Sigmoid colon (tissue), 7 donors: ENCODE data around the gene OTOR. TPM values are rescaled to one million over a fixed set of nuclear protein-coding genes. Genes with fewer than 3 reads are reported as not detected.

ENCODE experiments used
- DNase-seq: peaks from one replicate; pipeline ENCODE4 v3.0.0-alpha.2; 2019
- H3K27ac ChIP-seq, 4 donors: fragments of 200-600 bp; sonication (generic); one replicate each; pipeline ENCODE4 v1.5.1; 2016 to 2019; ENCODE audit warnings: mild to moderate bottlenecking in 1 of 4
- H3K27me3 ChIP-seq, 3 donors: fragments of 200-600 bp; sonication (generic); one replicate each; pipeline ENCODE4 v1.5.1; 2019; ENCODE audit warnings: mild to moderate bottlenecking in 1 of 3
- H3K36me3 ChIP-seq, 4 donors: fragments of 200-600 bp; sonication (generic); one replicate each; pipeline ENCODE4 v1.5.1; 2016 to 2019
- H3K4me1 ChIP-seq, 4 donors: fragments of 200-600 bp; sonication (generic); one replicate each; pipeline ENCODE4 v1.5.1; 2017 to 2019
- H3K4me3 ChIP-seq, 4 donors: fragments of 200-600 bp; sonication (generic); one replicate each; pipeline ENCODE4 v1.5.1; 2017 to 2019; ENCODE audit warnings: mild to moderate bottlenecking in 2 of 4, moderate library complexity in 1 of 4
- H3K9me3 ChIP-seq, 4 donors: fragments of 200-600 bp in 3 of 4; sonication (generic) in 3 of 4; one replicate each; pipeline versions ENCODE4 v1.5.1 to v1.6.1; 2013 to 2019
- EP300 ChIP-seq, 4 donors: sonication (generic); formaldehyde crosslinking; IDR thresholded peaks; one replicate each; pipeline ENCODE4 v1.6.1; 2017; ENCODE audit warnings: antibody characterized with exemption in 4 of 4
- POLR2A ChIP-seq, 2 donors: fragments of 450-650 bp; IDR thresholded peaks; one replicate each; pipeline ENCODE4 v1.6.1; 2016; ENCODE audit warnings: antibody characterized with exemption in 2 of 2, mild to moderate bottlenecking in 2 of 2, moderate library complexity in 2 of 2
- POLR2AphosphoS5 ChIP-seq, 4 donors: sonication (generic); formaldehyde crosslinking; IDR thresholded peaks; one replicate each; pipeline ENCODE4 v1.6.1; 2017; ENCODE audit warnings: antibody characterized with exemption in 4 of 4
- WGBS, 2 donors: extraction: QIAGEN DNeasy Blood & Tissue Kit; methylation state at CpG; one replicate each; pipeline ENCODE4 v1.1.7; 2013; 5-methylcytosine and 5-hydroxymethylcytosine counted together
- intact Hi-C: fragments of 100-400 bp; cut with DNase I; formaldehyde crosslinking; loops from one replicate; pipeline ENCODE4 v1.15.1; 2023
- polyA plus RNA-seq, 3 donors: library from polyadenylated mRNA; stranded (reverse); fragments of 200-250 nt; gene quantifications; one replicate each; pipeline ENCODE4 v1.2.3, GENCODE V29; 2013
- total RNA-seq, 4 donors: library from RNA; depleted of rRNA; stranded (reverse); fragments of >200 nt; gene quantifications; one replicate each; pipeline ENCODE4 v1.1.0, GENCODE V29; 2016
- TF ChIP-seq, protein P1 (sequence below), 4 experiments: fragments of 450-650 bp in 3 of 4; fragments of 200-600 bp in 1 of 4; IDR thresholded peaks; one replicate each; pipeline ENCODE4 v1.5.1; 2016 to 2019; ENCODE audit warnings: antibody characterized with exemption in 4 of 4, mild to moderate bottlenecking in 3 of 4, moderate library complexity in 2 of 4
- donor health status: healthy with polysubstance abuse.
- donor health status: Bipolar disorder and iron deficiency.
- donor health status: healthy.

The OTOR gene
- total and polyA plus RNA-seq, 7 donors = not detected

DNA sequence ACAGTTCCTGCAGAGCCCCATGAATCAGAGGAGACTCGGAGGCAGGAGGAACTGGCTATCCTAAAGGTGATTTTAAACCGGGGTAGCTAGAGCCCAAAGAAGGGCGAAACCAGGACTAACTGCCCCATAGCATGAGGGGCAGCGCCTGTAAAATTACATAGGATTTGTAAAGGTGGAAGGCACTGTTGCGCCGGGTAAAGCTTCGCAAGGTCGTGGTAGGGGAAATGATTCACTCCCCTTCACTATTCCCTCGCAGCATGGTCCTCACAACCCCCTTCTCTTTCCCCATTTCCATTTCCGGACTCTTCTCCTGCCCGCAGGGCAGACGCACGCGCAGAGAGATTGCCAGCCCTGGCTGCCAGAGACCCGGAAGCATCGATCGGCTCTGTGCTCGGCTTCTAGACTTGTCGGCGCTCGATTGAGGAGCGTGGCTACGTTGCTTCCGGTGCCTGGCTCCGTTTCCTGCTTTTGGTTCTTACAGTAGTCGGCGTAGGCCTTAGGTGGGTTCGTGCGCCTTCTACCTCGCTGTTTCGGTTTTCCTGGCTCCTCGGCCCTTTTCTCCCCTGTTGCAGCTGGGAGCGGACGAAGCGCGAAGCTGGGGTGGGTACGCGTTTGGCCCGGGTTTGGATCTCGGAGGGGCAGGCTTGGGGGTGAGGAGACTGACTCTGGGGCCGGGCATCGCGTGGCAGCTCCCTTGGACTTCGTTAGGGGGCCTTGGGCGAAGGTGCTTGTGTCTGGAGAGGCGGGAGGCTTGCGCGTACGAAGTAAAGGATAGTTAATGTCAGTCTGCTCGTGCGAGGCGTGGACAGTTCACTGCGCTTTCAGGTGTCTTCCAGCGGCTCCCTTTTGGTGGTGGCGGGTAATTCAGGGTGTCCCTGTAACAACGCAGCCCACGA is 18.3 kb upstream of the OTOR start, which contains the start of gene SNRPB2:
TSS of gene SNRPB2 (plus strand) at position 462 of the 896 bp plus-strand sequence. CDS start 1,677 bp downstream, outside the sequence.
- WGBS, 2 donors = 6 to 7% methylated on average over 57 of the region's 57 CpGs
- TF ChIP-seq POLR2AphosphoS5 (IDR thresholded peaks at IDR 0.05) = peak; percentile 71 to 89 (median 84)
- TF ChIP-seq EP300 (IDR thresholded peaks at IDR 0.05) = peak in 1 of 4 donors; percentile 7
- TF ChIP-seq, protein P1, sequence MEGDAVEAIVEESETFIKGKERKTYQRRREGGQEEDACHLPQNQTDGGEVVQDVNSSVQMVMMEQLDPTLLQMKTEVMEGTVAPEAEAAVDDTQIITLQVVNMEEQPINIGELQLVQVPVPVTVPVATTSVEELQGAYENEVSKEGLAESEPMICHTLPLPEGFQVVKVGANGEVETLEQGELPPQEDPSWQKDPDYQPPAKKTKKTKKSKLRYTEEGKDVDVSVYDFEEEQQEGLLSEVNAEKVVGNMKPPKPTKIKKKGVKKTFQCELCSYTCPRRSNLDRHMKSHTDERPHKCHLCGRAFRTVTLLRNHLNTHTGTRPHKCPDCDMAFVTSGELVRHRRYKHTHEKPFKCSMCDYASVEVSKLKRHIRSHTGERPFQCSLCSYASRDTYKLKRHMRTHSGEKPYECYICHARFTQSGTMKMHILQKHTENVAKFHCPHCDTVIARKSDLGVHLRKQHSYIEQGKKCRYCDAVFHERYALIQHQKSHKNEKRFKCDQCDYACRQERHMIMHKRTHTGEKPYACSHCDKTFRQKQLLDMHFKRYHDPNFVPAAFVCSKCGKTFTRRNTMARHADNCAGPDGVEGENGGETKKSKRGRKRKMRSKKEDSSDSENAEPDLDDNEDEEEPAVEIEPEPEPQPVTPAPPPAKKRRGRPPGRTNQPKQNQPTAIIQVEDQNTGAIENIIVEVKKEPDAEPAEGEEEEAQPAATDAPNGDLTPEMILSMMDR (IDR thresholded peaks at IDR 0.05) = no peak
- peak; percentile 12 to 43 for TF ChIP-seq POLR2A (IDR thresholded peaks at IDR 0.05)
- H3K9me3 ChIP-seq = peaks cover 0 to 4% (median 0%) of the 10 kb centered on the region in 4 donors
- peak within 1 kb of the TSS; percentile 86 to 96 (median 92) for H3K4me3 ChIP-seq
- peaks cover 0 to 25% (median 19%) of the 10 kb centered on the region in 4 donors for H3K4me1 ChIP-seq
- DNase-seq = peak; percentile 96
- H3K27ac ChIP-seq = peak within 1 kb of the TSS; percentile 74 to 88 (median 83)
- peaks cover 0 to 13% (median 0%) of the 10 kb centered on the region in 3 donors for H3K27me3 ChIP-seq
- intact Hi-C loops = loop anchor here (1.0 to 5.0 kb wide), 2 partner anchors 157 to 1737 kb away; partner anchors contain the start of genes DZANK1, KIF16B and POLR3F
- peaks cover 0 to 29% (median 9%) of the 10 kb centered on the region in 4 donors for H3K36me3 ChIP-seq

DNA sequence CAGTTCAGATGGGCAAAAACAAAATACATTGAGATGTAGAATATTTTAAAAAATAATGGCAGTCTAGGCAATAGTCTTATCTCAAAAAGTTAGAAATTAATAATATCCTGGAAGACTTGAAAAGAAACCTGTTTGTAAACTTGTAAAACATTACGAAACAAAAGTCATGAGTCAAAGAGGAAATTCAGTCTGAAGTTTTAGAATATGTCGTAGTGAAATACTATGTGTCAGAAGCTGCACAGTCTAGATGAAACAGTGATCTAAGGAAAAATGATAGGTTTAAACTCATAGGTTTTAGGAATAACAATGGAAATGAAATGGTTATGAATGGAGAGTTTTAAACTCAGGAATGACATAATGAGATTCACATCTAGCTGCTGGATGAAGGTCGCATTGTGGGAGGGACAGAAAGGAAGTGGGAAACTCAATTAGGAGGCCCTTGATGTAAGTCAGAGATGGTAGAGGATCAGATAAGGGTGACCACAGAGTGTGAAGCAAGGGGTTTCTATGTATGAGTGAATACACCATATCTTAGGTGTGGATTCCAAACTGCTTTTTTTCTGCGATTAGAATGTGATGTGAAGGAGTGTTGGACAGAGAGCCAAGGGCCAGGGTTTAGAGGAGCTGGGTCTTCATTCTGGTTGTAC is 15.5 kb upstream of the OTOR start:
- Histone ChIP-seq H3K27ac (no peak overlapping the region), H3K27me3 (peaks cover 0 to 2% (median 0%) of the 10 kb centered on the region in 3 donors), H3K4me3 (no peak overlapping the region), H3K4me1 (peaks cover 0 to 26% (median 19%) of the 10 kb centered on the region in 4 donors), H3K9me3 (no peaks in the 10 kb centered on the region), H3K36me3 (peaks cover 0 to 58% (median 14%) of the 10 kb centered on the region in 4 donors)
- DNase-seq = no peak
- intact Hi-C loops = no loop called here
- WGBS, 2 donors = 81 to 86% methylated on average over 4 of the region's 4 CpGs
- TF ChIP-seq POLR2AphosphoS5 (IDR thresholded peaks at IDR 0.05) (no peak), POLR2A (IDR thresholded peaks at IDR 0.05) (no peak), EP300 (IDR thresholded peaks at IDR 0.05) (no peak)
- TF ChIP-seq, protein P1 (IDR thresholded peaks at IDR 0.05) = no peak

DNA sequence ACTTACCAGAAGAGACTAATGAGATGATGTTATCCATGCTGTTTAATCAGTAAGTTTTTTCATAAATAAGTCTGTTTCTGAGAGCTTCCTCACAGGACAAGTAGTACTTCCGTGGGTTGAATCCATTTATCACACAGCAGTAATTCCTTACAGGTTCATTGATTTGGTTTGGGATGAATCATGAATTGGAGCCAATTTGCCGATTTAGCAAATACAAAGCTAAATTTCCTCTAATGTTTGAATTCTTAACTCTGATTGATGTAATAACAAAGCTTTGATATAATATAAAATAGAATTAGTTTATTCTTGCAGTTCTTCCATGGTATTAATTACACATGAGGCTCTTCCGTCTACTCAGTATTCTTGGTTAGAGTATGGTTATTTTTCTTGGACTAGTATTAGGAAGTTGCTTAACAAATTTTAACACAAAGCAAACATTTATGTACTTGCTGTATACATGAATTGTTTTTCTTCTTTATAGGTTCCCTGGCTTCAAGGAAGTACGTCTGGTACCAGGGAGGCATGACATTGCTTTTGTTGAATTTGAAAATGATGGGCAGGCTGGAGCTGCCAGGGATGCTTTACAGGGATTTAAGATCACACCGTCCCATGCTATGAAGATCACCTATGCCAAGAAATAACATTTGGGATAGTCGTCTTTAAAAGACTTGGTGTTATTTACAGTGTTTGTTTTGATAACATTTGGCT is 7.6 kb upstream of the OTOR start:
- H3K36me3 ChIP-seq = peaks cover 9 to 70% (median 25%) of the 10 kb centered on the region in 4 donors
- intact Hi-C loops = no loop called here
- no peak for TF ChIP-seq POLR2A (IDR thresholded peaks at IDR 0.05)
- TF ChIP-seq EP300 (IDR thresholded peaks at IDR 0.05) = no peak
- TF ChIP-seq, protein P1 (IDR thresholded peaks at IDR 0.05) = no peak
- no peak for TF ChIP-seq POLR2AphosphoS5 (IDR thresholded peaks at IDR 0.05)
- WGBS, 2 donors = 86 to 92% methylated on average over 6 of the region's 6 CpGs
- H3K27me3 ChIP-seq = no peaks in the 10 kb centered on the region
- H3K9me3 ChIP-seq = no peaks in the 10 kb centered on the region
- H3K27ac ChIP-seq = no peak overlapping the region
- DNase-seq = no peak
- H3K4me3 ChIP-seq = no peak overlapping the region
- no peaks in the 10 kb centered on the region for H3K4me1 ChIP-seq

DNA sequence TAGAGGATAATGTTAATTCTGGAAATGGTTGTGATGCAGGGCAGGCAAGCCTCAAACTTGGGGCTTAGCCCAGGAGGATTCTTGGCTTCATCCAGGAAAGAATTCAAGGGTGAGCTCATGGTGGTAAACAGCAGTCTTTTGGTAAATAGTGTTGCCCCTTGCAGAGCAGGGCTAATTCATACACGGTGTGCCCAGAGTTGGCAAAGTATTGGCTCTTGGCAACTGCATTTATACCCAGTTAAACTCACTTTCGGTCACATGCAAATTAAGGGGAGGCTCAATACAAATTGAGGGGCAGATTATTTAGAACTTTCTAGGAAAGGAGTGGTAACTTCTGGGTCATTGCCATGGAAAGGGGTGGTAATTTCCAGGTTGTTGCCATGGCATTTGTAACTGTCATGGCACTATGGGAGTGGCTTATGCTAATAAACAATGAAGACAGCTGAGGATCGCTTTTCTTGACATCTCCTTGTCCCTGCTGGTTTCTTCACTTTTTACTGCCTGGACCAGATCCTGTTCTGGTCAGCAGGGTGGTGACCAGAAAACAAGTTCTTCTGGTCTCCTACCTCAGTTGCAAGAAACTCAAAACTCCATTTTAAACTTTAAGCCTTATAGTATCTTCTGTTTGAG is 3.9 kb upstream of the OTOR start:
- intact Hi-C loops = no loop called here
- peaks cover 5 to 35% (median 20%) of the 10 kb centered on the region in 4 donors for H3K36me3 ChIP-seq
- no peaks in the 10 kb centered on the region for H3K9me3 ChIP-seq
- no peaks in the 10 kb centered on the region for H3K27me3 ChIP-seq
- H3K4me3 ChIP-seq = no peak overlapping the region
- WGBS, 2 donors = 76 to 82% methylated on average over 3 of the region's 3 CpGs
- H3K27ac ChIP-seq = no peak overlapping the region
- DNase-seq = no peak
- TF ChIP-seq POLR2A (IDR thresholded peaks at IDR 0.05) (no peak), POLR2AphosphoS5 (IDR thresholded peaks at IDR 0.05) (no peak), EP300 (IDR thresholded peaks at IDR 0.05) (no peak)
- TF ChIP-seq, protein P1 (IDR thresholded peaks at IDR 0.05) = no peak
- no peaks in the 10 kb centered on the region for H3K4me1 ChIP-seq
